GM21367 (cell line): ENCODE results near the gene VN1R5.
"Not testable (repeated sequence)": the region's sequence is repeated elsewhere in the genome, so short reads cannot be mapped to it uniquely, and the experiment has no call there.

Experiments
- ATAC-seq: cut with Tn5 transposase; IDR thresholded peaks from one replicate; pipeline ENCODE4 v1.9.1; 2021; ENCODE audit not compliant: unreplicated experiment

VN1R5 gene

DNA sequence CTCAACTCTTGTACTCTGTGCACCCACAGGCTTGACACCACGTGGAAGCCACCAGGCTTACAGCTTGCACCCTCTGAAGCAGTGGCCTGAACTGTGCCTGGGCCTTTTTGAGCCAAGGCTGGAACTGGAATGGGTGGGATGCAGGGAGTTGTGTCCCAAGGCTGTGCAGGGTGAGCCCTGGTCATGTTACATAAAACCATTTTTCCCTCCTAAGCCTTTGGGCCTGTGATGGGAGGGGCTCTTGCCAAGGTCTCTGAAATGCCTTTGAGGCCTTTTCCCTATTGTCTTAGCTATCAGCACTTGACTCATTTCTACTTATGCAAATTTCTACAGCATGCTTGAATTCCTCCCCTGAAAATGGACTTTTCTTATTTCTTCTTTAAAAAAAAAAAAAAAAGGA is 14.1 kb downstream of the VN1R5 start:
- ATAC-seq: no peak

DNA sequence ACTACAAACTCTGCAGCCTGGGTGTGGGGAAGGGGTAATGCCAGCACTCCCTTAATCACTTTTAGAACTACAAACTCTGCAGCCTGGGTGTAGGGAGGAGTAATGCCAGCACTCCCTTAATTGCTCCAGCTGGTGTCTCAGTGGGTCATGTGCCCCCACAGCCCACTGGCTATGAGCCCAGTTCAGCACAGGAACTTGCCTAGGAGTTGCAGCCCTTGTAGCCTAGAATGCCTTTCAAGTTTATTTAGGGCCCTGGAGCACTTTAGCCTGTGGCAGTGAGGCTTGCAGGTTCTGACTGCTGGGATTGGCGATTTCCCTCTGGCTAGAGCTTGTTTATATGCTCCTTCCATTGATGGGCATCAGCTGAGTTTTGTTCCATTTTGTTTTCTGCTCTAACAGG is 17.1 kb downstream of the VN1R5 start:
- no peak for ATAC-seq

DNA sequence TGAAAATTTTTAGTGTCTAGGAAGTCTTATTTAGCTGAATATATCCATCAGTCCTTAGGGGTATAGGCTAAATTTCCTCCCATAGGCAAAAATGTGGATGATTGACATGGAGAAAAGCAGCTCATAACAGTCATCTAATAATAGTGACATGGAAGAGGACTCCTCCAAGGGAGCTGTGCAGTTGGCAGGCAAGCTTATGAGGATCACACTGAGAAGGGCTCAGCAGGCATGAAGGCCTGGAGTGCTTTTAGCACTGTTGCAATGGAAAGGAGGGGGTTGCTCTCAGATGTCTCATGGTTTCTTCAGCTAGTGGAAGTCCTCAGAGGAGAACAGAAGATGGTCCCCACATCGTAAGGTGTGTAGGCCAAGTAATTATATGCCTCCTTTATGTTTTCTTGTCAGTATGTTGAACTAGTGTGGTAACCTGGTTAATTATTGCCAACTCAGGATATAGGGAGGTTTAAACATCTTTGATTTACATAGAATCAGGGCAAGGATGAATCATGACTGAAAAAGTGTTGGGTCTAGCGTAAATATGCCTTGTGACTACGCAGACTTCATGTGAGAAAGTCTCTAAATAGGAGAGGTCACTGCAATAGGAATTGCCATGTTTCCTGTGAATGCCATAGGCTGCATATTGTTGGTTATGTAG is 18.9 kb downstream of the VN1R5 start:
- ATAC-seq: no peak

DNA sequence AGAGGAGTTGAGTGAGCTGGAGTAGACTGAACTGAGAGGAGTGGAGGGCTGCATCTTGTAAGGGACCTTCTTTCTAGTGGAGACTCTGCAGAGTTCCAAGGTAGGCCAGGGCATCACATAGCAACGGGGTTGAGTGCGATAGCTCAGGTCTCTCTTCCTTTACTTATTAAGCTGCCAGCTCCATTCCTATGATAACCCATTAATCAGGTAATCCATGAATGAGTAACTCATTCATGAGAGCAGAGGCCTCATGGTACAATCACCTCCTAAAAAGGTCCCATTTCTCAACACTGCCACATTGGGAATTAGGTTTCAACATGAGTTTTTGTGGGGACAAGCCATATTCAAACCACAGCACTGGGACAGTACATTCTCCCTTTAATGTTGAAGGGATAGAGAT is 21.3 kb downstream of the VN1R5 start:
- ATAC-seq: no peak

DNA sequence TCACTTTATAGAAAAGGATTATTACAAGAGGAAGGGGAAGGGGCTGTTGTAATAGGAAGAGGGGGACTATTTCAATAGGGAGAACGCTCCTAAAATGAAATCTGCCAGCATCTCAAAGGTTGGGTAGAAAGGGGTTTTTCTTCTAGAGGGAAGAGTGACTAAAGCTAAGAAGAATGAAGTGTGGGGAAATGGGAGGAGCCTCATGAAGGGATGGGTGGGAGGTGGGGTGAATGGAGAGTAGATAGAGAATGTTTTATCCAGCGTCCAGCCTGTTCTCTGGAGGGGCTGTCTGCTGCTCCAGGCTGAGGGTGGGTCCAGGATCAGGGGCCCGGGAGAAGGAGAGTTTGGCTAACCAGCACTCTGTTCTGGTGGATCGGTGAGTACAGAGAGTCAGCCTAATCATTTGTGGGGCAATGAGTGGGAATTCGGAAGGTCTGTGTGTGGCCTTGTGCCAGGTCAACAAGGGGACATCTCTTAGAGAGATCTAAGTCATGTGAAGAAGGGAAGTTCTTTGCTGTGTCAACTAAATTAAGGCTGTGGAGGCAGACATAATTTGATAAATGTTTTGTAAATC is 25.2 kb downstream of the VN1R5 start:
- ATAC-seq: no peak

DNA sequence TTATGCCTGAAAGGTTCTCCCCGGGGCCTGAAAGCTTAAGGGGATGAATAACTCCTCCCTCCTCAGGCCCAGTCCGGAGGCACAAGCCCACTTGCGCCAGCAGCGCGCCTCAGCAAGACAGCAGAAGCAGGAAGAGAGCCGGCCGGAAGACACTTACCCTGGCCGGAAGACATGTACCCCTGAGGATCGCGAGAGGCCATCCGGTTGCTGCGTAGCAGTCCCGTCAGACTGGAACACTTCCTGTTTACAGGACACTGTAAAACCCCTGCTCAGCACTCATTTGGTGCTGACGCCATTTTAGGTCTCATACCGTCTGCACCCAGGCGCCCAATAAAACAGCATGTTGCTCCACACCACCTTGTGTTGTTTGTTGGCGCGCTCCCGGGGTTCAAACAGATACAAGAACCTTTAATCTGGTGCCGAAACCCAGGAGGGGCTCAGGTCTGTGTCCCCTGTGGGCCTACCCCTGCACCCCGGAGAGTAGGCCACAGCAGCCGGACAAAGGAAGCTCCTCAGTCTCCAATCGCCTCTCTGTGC is 30.3 kb downstream of the VN1R5 start:
- ATAC-seq: no peak

DNA sequence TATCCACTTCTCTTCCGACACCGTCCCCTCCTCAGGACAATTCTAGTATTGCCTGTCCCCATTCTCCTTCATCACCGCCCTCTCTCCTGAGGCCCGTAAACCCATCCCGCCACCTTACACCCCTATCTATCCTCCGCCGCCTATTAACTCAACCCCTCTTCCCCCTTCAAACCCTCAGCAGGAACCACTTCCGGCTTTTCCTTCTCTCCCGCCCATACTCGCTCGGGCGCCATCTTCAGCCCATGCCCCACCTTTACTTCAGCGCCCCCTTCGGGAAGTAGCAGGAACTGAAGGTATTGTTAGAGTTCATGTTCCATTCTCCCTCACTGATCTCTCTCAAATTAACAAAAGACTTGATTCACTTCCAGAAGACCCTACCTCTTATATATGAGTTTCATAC is 31.6 kb downstream of the VN1R5 start:
- no peak for ATAC-seq

DNA sequence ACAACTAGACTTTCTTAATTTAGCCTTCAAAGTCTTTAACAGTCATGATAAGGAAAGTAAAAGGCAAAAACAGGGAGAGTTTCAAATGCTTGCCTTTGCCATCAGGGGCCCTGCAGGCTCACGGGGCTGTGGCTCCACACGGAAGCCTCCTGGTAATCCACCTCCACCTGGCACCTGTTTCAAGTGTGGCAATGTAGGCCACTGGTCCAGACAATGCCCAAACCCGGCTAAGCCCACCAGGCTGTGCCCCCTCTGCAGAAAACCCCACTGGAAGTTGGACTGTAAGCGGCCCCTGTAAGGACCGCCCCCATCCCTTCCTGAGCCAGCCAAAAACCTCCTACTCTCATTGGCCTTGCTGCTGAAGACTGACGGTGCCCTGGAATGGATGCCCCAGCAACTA is 32.5 kb downstream of the VN1R5 start:
- no peak for ATAC-seq

DNA sequence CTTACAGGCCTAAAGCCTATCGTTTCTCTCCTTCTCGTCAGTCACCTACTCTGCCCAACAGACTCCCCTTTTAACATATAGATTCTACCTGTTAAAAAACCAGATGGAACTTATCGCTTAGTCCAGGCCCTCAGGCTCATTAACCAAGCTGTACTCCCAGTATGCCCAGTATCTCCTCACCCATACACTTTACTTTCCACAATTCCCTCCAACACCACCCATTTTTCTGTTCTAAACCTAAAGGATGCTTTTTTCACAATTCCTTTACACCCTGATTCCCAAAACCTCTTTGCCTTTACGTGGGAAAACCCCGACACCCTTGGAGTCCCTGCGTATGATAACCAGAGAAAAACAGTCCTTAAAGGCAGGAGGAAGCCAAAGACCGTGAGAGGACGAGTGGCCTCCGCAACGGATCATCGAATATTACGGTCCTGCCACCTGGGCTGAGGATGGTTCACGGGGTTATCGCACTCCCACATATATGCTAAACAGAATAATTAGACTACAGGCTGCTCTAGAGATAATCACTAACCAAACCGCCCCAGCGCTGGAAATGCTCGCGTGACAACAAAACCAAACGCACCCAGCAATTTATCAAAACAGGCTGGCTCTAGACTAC is 33.5 kb downstream of the VN1R5 start:
- ATAC-seq: not testable (repeated sequence)

DNA sequence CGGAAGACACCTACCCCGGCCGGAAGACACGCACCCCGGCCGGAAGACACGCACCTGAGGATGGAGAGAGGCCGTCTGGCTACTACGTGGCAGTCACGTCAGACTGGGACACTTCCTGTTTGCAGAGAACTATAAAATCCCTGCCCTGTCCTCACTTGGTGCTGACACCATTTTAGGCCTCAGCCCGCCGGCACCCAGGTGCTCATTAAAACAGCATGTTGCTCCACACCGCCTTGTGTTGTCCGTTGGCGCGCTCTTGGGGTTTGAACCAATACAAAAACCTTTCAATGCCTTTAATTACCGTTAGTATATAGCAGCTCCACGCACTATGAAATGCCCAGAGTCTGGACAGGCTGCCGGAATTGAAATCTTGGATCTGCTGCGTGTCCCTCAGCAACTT is 34.7 kb downstream of the VN1R5 start:
- no peak for ATAC-seq

DNA sequence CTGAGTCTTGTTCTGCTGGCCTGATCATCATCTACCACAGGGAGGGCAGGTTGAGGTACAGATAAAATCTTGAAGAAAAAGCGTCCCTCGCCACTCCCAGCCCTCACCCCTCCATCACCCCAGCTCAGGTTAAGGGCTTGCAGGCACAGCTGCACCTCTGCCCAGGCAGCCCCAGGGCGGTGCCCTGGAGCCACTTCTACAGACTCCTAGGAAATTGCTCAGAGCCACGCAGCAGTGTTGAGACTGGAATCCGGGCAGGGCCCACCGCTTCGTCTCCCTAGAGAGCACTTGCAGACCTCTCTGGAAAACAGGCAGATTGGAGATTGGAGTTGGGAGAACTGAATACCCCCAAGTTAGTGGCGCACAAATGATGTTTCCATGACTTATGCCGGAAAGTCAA is 35.3 kb downstream of the VN1R5 start:
- ATAC-seq: no peak

DNA sequence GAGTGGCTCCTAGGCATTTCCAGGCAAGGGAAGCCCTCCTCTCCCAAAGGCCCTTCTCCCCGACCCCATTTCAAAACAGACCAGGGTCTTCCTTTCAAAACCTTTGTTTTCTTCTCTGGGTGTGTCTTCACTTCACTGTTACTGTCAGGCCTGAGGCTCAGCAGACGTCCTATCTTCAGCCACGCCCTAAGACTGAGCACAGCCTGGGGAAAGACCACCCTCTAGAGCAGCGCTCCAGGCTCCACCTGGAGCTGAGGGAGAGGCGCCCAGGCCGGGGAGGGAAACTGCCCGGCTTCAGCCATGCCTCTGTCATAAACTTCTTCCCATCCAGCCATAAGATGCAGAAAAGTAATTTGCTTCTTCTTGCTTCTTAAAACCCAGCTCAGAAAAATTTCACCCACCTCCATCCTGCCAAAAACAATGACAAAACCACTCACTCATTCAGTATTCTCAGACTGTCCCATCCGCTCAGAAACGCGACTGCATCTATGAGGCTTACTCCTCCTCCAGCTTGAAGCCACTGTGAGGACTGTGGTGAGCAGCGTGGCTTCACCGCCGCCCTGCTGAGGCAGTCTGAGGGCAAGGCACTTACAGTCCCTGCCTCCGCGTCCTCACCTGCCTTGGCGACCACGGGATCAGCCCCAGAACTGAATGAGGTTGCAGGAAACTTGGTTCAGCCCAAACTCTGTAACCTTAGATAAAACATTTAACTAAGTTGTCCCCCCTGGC is 36.1 kb downstream of the VN1R5 start:
- ATAC-seq: no peak

DNA sequence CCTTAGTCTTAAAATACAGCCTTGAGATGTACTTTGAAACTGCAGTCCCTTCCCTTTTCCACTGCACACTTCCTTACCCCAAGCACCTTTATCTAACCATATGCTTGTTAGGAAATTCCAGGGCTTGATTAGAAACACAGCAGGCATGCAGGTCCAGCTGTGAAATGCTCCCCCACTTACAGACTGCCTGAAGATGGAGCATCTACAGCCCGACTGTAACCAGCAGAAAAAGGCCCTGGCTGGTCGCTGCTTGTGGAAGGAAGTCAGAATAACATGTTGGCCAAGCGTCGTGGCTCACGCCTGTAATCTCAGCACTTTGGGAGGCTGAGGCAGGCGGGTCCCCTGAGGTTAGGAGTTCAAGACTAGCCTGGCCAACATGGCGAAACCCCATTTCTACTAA is 37.2 kb downstream of the VN1R5 start:
- ATAC-seq: no peak

DNA sequence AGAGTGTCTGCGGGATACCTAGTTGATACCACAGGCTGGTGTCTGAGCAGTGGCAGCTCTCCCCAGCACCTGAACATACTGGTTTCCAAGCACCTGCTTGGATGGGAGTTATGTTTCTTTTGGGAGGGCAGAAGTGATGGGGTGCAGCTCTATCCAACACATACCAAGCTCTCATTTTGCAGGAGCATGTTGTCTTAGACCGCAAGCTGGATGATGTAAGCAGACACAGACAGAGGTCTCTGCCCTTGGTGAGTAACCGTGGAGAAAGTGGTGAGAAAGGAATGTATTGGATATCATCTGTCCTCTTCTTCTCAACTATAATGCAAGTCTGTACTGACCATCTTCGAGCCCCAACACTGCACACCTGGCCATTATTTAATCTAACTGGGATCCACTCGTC is 38.4 kb downstream of the VN1R5 start:
- ATAC-seq: no peak

DNA sequence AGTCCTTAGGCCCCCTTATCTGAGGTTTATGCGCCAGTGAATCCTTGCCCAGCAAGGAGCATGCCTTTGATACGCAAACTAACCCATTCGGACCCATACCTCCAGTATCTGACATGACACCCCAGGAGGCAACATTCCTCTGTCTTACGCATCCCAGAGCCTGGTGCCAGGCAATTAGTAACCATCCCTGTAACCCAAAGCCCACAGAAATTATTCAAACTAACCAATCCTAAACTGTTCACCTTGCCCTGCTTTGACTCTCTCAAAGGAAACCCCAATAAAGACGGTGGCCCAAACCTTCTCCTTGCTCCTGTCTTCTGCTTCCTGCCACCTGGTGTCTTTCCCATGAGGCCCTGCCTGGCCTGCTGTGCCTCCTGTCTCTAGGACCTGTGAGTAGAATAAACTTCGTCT is 39.4 kb downstream of the VN1R5 start:
- ATAC-seq: no peak

DNA sequence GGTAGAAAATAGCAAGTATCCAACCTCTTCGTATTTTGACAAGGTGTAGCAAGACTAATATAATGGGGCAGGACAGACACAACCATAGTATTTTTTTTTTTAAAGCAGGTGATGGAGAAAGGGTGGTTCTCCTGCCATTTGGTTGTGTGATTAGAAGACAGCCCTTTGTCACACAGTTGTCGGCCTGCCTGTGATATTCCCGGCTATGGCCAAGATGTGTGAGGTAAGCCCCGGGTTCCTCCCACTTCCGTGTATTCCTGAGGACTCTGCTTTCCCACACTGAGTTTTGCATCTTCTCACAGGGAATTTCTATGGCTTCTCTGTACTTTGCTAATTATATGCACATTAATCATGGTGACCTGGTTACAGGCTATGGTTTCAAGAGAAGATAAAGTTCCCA is 39.9 kb downstream of the VN1R5 start:
- ATAC-seq: no peak

DNA sequence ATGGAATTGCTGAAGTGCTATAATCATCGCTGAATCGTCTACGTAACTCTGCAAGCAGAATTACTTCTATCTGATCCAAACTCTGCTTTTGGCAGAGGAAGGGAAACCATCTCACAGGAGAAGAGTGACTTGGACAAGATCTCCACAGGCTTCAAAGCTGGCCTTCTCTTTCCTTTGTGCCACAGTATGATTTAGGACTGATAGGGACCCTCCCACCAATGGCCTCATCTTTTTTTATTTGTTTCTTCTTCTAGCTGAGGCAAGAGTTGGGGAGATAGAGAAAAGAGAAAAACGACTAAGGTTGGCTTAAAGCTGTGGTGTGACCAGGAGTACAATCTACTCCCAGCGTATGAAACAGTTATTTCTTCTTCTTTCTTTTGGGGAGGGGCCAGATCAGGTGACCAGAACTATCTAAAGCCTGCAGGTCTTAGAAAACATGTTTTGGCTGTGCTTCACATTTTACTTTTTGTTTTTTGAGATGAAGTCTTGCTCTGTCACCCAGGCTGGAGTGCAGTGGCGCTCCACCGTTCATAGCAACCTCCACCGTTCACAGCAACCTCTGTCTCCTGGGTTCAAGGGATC is 40.8 kb downstream of the VN1R5 start:
- ATAC-seq: no peak

DNA sequence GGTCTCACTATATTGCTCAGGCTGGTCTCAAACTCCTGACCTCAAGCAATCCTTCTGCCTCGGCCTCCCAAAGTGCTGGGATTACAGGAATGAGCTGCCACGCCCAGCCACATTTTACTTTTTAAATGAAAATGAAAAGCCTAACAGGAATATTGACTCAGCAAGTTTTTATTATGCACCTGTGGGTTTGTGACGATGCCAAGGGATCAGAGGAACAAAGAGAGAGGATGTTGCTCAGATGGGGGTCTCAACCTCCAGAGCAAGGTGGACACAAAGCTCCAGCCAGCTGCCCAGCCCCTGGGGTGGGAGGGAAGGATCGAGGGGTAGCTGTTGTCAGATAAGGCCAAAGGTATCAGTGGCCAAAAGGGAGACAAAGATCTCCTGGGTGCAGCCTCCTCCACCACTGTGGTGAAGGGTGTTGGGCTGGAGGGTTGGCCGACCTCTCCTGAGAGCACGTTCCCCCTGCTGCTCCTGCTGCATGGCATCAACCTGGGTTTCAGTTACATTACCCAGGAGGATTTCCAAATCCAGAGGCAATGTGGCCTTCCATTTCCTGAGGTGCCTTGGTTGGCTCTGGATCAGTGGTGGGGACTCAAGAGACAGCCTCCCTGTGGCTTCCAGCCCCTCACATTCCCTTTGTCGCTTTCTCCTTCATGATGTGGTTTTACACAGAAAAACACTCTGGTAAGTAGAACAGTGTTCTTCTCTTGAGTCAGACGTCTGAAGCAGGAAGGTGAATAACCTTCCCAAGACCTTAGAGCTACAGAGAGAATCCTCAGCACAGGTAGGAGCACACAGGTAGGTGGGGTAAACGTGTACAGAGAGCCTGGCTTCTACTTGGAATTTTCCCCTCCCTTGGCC is 41.6 kb downstream of the VN1R5 start:
- no peak for ATAC-seq

DNA sequence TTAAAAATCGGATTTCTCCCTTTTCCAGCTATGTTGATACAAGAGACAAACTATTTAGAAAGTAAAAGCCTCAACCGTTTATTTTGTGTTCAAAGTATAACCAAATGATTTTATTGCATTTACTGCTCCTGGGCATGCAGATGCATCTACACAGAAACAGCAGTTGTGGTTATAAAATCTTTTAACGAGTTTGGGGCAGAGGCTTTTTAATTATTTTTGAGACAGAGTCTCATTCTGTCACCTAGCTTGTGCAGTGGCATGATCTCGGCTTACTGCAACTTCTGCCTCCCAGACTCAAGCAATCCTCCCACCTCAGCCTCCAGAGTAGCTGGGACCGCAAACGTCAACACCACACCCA is 42.2 kb downstream of the VN1R5 start:
- no peak for ATAC-seq

DNA sequence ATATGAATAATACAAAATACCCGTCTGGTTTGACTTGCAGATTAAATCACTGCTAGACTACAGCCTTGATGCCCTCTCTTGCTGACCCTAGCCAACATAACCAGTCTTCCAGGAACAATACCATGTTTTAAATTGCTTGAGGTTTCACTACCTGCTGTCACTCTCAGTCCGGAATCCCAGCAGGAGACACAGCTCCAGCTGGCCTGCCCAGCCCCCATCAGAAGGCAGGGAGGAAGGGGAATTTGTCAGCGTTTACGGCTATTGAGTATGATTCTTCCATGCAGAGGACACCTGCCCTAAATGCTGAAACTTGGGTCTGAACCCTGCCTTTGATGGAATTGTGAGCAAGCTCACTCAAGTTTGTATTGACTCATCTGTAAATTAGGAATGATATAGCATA is 42.8 kb downstream of the VN1R5 start:
- ATAC-seq: no peak
